NCI-H2171 treated with DMSO at 0.1 percent for 48 hours (cell line): Measurements from ENCODE around the gene INAVA.
"Not testable (repeated sequence)": the region's sequence is repeated elsewhere in the genome, so short reads cannot be mapped to it uniquely, and the experiment has no call there.

Experiments used
- DNase-seq: peaks from one replicate; lab custom pipeline; 2025; lab: John Stamatoyannopoulos, UW

Gene INAVA

GRCh38 chr1:200963076-200963475, 68.4 kb downstream of the INAVA start:
- DNase-seq = no peak

DNA sequence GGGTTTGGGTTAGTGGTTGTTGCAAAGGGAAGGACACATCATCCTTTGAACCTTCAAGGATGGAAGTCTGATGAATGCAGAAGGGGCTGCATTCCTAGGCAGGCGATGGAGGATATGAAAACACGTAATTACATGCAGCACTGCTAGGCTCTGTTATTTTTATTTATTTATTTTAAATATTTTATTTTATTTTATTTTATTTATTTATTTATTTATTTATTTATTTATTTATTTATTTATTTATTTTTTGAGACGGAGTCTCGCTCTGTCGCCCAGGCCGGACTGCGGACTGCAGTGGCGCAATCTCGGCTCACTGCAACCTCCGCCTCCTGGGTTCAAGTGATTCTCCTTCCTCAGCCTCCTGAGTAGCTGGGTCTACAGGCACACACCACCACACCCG, 69.2 kb downstream of the INAVA start:
- DNase-seq = not testable (repeated sequence)
